NCI-H2107 treated with DMSO at 0.1 percent for 48 hours (cell line): ENCODE measurements around the gene BICD1.
A peak's percentile ranks its signal among the peaks of the same experiment; 100 is the strongest.

ENCODE experiments used
- DNase-seq: peaks from one replicate; lab custom pipeline; 2025; ENCODE audit not compliant: unreplicated experiment; lab: John Stamatoyannopoulos, UW

Gene BICD1

DNA sequence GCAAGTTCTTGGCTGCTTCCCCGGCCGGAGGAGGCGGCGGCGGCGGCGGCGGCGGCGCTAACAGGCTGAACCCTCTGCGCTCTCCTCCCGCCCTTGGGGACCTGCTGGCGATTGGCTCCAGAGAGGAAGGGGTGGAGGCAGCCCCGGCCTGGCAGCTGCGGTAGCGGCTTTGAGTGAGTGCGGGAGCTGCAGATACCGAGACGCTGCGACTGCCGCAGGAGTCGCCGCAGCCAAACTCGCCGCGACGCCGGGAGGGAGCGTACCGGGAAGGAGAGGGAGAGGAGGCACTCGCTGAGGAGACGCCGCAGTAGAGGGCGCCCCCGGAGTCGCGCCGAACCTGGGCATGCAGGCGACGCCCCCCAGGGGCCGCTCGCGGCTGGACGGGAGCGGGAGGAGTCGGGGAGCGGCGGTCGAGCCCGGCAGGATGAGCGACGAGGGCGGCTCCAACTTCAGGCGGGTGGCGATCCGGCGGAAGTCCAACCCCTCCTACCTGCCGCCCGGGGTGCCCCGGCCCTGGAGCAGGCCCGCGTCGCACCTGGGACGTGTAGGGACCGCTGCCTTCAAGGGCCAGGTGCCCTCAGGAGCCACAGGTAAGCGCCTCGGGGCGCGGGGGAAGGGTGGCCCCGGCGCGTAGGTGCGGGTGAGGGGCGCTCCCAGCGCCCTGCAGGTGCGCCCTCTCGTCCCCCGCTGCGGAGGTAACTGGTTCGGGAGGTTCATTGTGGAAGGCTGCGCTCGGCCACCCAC is 292.9 kb downstream of the BICD1 start, which contains the start of gene FGD4:
Gene FGD4 (plus strand): TSS at position 189 of the 744 bp plus-strand sequence.
- peak; percentile 79 for DNase-seq

DNA sequence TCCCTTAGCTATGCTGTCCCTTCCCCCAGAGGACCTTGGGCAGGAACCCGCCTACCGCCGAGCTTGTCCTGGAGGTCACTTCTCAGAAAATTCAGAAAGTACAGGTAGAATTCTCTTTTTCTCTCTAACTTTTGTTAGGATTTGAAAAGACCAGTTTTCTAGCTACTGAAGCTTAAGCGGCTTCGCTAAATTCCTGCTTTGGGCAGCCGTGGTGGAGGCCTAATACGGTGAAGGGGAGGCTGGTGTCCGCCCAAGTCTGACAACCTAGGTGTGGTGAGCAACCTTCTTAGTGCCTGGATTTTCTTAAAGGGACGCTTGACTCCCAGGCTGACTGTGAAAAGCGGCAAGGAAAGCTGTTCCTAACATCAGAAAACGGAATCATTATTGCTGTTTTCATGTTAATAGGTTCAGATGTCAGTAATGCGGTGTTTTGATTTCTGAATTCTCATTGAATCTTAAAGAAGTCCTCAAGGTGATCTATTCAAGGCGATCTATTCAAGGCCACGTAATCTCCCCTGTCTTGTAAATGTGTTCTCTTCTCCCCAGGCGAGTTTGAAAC is 293.5 kb downstream of the BICD1 start:
- DNase-seq: no peak

- no peak for DNase-seq
These were observed 294.2 kb downstream of the BICD1 start for GRCh38 chr12:32400866-32401265.

DNA sequence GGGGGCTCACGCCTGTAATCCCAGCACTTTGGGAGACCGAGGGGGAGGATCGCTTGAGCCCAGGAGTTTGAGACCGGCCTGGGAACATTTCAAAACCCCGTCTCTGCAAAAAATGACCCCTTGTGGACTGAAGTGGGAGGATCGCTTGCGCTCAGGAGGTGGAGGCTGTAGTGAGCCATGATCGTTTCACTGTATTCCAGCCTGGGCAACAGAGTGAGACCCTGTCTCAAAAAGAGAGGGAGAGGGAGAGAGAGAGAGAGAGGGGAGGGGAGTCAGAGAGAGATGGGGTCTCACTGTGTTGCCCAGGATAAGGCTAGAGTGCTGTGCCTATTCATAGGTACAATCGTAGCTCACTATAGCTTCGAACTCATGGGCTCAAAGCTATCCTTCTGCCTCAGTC is 295.5 kb downstream of the BICD1 start:
- no peak for DNase-seq

DNA sequence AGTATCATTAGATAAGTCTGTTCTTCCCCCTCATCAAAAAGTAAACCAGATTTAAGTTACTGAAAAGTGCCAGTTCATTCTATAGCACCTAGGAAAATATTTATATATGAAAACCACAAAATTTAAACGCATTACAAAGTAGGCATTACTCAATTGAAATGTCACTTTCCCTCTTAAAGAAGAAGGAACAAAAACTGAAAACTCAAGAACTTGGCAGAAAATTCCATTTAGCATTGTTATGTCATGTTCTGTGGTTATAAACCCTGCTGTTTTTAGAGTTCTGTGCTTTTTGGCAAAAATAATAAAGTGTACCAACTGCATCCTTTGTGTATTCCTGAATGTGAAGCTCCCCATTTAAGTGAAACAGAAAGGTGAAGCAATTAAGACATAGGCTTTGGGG is 296.3 kb downstream of the BICD1 start:
- DNase-seq: no peak

- DNase-seq: no peak
These were observed 301.1 kb downstream of the BICD1 start for GRCh38 chr12:32407795-32408194.

GRCh38 chr12:32413412-32413811 is 306.8 kb downstream of the BICD1 start:
- DNase-seq: no peak

- DNase-seq: no peak
These were observed 311.6 kb downstream of the BICD1 start for GRCh38 chr12:32418221-32418620.

DNA sequence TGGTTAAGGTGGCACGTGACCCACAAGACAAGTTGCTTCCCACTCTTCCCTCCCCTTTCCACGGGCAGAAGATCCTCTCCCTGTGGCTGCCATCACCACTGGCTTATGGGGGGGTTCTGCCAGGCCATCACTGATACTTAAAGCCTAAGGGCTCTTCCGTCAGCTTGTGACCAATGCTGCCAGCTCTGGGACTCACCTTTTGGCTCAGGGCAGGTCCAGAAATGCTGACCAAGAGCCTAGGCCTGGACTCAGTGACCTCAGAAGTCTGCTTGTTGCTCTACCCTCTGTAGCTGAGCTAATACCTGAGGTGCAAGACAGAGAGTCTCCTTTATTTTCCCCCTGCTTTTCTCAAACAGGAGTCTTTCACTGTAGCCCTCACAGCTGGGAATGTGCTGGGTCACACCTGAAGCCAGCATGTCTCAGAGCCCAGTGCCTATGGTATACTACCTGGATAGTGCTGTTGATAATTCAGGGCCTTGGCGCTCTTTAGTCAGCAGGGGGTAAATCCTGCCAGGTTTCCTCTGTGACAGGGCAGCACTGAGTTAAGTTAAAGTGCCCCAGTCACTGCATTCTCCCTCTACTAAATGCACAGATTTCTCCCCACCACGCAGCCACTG is 312.4 kb downstream of the BICD1 start:
- peak; percentile 13 for DNase-seq

GRCh38 chr12:32419520-32419960 is 312.9 kb downstream of the BICD1 start:
- no peak for DNase-seq

GRCh38 chr12:32420356-32420755 is 313.7 kb downstream of the BICD1 start:
- no peak for DNase-seq

- no peak for DNase-seq
These were observed 316.9 kb downstream of the BICD1 start for GRCh38 chr12:32423559-32423958.

DNA sequence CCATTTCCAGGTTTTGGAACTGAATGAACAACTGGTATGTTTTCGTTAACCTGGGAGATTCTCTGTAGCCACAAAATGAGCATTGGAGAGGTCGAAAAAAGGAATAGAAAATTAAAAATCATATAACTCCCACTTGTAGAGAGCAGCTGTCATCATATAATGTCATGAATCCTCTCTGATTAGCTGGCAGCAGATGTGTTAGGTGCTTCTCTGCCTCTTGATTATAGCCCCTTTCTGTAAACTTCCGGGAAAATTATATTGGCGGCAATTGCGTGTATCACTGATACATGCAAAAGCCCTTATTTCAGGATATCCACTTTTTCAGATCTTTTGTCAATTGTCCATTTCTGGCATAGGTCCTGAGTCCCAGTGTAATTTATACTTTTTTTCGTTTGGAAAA is 324.4 kb downstream of the BICD1 start:
- DNase-seq: no peak
